B cell (primary cell): Measurements from ENCODE around the gene C2CD3.

Experiments used
- EZH2 ChIP-seq: IDR thresholded peaks from 2 replicates; pipeline ENCODE4 v1.6.1; 2012; ENCODE audit warnings: borderline replicate concordance, low read depth, mild to moderate bottlenecking, moderate library complexity, low read length; ENCODE audit not compliant: insufficient read depth, poor library complexity, severe bottlenecking
- TF ChIP-seq, protein P1 (sequence below): fragments of 200-600 bp; IDR thresholded peaks from one replicate; pipeline ENCODE4 v1.8.0; 2022; ENCODE audit warnings: antibody characterized with exemption, mild to moderate bottlenecking

DNA sequence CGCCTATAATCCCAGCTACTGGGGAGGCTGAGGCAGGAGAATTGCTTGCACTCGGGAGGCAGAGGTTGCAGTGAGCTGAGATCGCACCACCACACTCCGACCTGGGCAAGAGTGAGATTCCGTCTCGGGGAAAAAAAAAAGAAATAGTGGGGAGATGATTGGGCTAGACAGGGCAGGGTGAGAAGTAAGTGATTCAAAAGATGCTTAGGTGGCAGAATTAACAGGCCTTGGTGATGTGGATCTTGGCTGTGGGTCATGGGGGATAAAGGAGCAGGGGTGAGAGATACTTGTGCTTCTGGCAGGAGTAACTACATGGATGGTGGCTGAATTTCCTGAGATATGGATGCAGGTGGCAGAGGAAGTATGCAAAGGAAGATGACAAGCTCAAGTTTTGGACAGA lies 148.8 kb downstream of the C2CD3 start:
- TF ChIP-seq, protein P1, sequence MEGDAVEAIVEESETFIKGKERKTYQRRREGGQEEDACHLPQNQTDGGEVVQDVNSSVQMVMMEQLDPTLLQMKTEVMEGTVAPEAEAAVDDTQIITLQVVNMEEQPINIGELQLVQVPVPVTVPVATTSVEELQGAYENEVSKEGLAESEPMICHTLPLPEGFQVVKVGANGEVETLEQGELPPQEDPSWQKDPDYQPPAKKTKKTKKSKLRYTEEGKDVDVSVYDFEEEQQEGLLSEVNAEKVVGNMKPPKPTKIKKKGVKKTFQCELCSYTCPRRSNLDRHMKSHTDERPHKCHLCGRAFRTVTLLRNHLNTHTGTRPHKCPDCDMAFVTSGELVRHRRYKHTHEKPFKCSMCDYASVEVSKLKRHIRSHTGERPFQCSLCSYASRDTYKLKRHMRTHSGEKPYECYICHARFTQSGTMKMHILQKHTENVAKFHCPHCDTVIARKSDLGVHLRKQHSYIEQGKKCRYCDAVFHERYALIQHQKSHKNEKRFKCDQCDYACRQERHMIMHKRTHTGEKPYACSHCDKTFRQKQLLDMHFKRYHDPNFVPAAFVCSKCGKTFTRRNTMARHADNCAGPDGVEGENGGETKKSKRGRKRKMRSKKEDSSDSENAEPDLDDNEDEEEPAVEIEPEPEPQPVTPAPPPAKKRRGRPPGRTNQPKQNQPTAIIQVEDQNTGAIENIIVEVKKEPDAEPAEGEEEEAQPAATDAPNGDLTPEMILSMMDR = no peak
- no peak for TF ChIP-seq EZH2
